Keratinocyte (primary cell): ENCODE data around the gene MYRIP. TPM values are rescaled to one million over a fixed set of nuclear protein-coding genes. Genes with fewer than 3 reads are reported as not detected.

Experiments used
- DNase-seq: peaks from one replicate; pipeline ENCODE4 v3.0.0-alpha.2; 2011; ENCODE audit warnings: low read depth, missing footprints, low spot score
- FAIRE-seq: peaks from 2 replicates; lab custom pipeline; 2011; peaks lifted over from hg19 to GRCh38; lab: Jason Lieb, UNC
- H2AFZ ChIP-seq: 2 replicates; pipeline ENCODE4 v1.6.0; 2012; ENCODE audit warnings: low read length, control low read depth, inconsistent platforms; ENCODE audit not compliant: control insufficient read depth
- H3K27ac ChIP-seq: 2 replicates; pipeline ENCODE4 v1.5.1; 2011; ENCODE audit warnings: low read length; ENCODE audit not compliant: control insufficient read depth, insufficient read depth
- H3K27me3 ChIP-seq: 3 replicates; pipeline ENCODE4 v1.6.0; 2011; ENCODE audit warnings: low read length; ENCODE audit not compliant: control insufficient read depth, insufficient read depth; ENCODE audit errors: extremely low read depth
- H3K36me3 ChIP-seq, 2 experiments: 2 replicates in 1 of 2; 3 replicates in 1 of 2; pipeline ENCODE4 v1.5.1; 2011; ENCODE audit warnings: low read length in 2 of 2, mild to moderate bottlenecking in 1 of 2; ENCODE audit not compliant: control insufficient read depth in 2 of 2, insufficient read depth in 2 of 2; ENCODE audit errors: extremely low read depth in 1 of 2
- H3K4me1 ChIP-seq: 3 replicates; pipeline ENCODE4 v1.5.1; 2011; ENCODE audit warnings: low read length; ENCODE audit not compliant: control insufficient read depth, insufficient read depth; ENCODE audit errors: extremely low read depth
- H3K4me2 ChIP-seq: 3 replicates; pipeline ENCODE4 v1.6.0; 2011; ENCODE audit warnings: low read depth, low read length; ENCODE audit not compliant: control insufficient read depth, insufficient read depth; ENCODE audit errors: extremely low read depth
- H3K4me3 ChIP-seq, 3 experiments: fragments of 200-600 bp in 1 of 3; sonication (generic) in 1 of 3; 2 replicates in 2 of 3; 3 replicates in 1 of 3; pipeline ENCODE4 v1.5.1; 2011 to 2016; ENCODE audit warnings: low read length in 3 of 3, mild to moderate bottlenecking in 3 of 3, control low read depth in 2 of 3, inconsistent platforms in 1 of 3, low read depth in 1 of 3, mixed read lengths in 1 of 3, mixed run types in 1 of 3, moderate library complexity in 1 of 3; ENCODE audit not compliant: control insufficient read depth in 2 of 3, insufficient read depth in 2 of 3; ENCODE audit errors: extremely low read depth in 1 of 3
- H3K79me2 ChIP-seq: 2 replicates; pipeline ENCODE4 v1.6.0; 2012; ENCODE audit warnings: low read length; ENCODE audit not compliant: control insufficient read depth, insufficient read depth
- H3K9ac ChIP-seq: 3 replicates; pipeline ENCODE4 v1.6.0; 2011; ENCODE audit warnings: low read length; ENCODE audit not compliant: control insufficient read depth, insufficient read depth; ENCODE audit errors: extremely low read depth
- H3K9me1 ChIP-seq: 3 replicates; pipeline ENCODE4 v1.6.0; 2011; ENCODE audit warnings: low read length; ENCODE audit not compliant: control insufficient read depth, insufficient read depth; ENCODE audit errors: extremely low read depth
- H3K9me3 ChIP-seq: 2 replicates; pipeline ENCODE4 v1.5.1; 2012; ENCODE audit warnings: low read depth, low read length; ENCODE audit not compliant: control insufficient read depth
- H4K20me1 ChIP-seq: 3 replicates; pipeline ENCODE4 v1.6.0; 2011; ENCODE audit warnings: low read length; ENCODE audit not compliant: control insufficient read depth, insufficient read depth; ENCODE audit errors: extremely low read depth
- CTCF ChIP-seq, 3 experiments: IDR thresholded peaks in 1 of 3; conservative IDR thresholded peaks in 1 of 3; optimal IDR thresholded peaks in 1 of 3; 2 replicates in 2 of 3; 3 replicates in 1 of 3; pipeline versions ENCODE3 to v1.5.1; 2011; ENCODE audit warnings: low read length in 3 of 3, mild to moderate bottlenecking in 3 of 3, moderate library complexity in 2 of 3, control low read depth in 1 of 3, inconsistent platforms in 1 of 3; ENCODE audit not compliant: insufficient read depth in 2 of 3; ENCODE audit errors: extremely low read depth in 1 of 3
- EZH2 ChIP-seq: IDR thresholded peaks from one replicate; pipeline ENCODE4 v1.6.1; 2012; ENCODE audit warnings: inconsistent platforms, mild to moderate bottlenecking, low read length, moderate library complexity
- dilution Hi-C: fragments of 300-500 bp; cut with MboI; formaldehyde crosslinking; loops from one replicate; pipeline ENCODE4 v1.7.0; 2020; ENCODE audit warnings: low sequenced_read_pairs; ENCODE audit not compliant: extremely low pct_ligation_motif_present
- polyA plus RNA-seq, 5 experiments: library from polyadenylated mRNA; depleted of rRNA in 3 of 5; stranded (reverse) in 3 of 5; stranded (forward) in 1 of 5; unstranded in 1 of 5; fragments of >200 nt; gene quantifications; 1 replicate in 1 of 5; 2 replicates in 3 of 5; 3 replicates in 1 of 5; pipeline versions ENCODE4 v1.2.1 to v1.2.3, GENCODE V29; 2011 to 2012; ENCODE audit warnings: missing spikeins in 2 of 5, low read depth in 1 of 5, low replicate concordance in 1 of 5

Gene MYRIP
- polyA plus RNA-seq, 1 donor (not counting 4 experiments of a cell fraction or from before 2014, with no cell fraction given) = 0.01 TPM

GRCh38 chr3:39762537-39763070 lies 46.8 kb upstream of the MYRIP start:
- no peak overlapping the region for H3K4me2 ChIP-seq
- no peak for FAIRE-seq

GRCh38 chr3:39763390-39763789 lies 46.0 kb upstream of the MYRIP start:
- no peaks in the 10 kb centered on the region for H3K79me2 ChIP-seq
- H3K4me3 ChIP-seq = no peak overlapping the region
- H3K36me3 ChIP-seq = no peaks in the 10 kb centered on the region
- no peak for TF ChIP-seq EZH2
- no peak for TF ChIP-seq CTCF (optimal IDR thresholded peaks at IDR 0.05 in 1 of 3, IDR thresholded peaks at IDR 0.05 in 1 of 3, conservative IDR thresholded peaks at IDR 0.05 in 1 of 3; ENCODE audit: extremely low read depth in 1 of 3, insufficient read depth in 2 of 3, low read length in 3 of 3)
- DNase-seq = no peak
- dilution Hi-C loops = no loop called here
- H2AFZ ChIP-seq = no peak overlapping the region
- no peak overlapping the region for H3K4me2 ChIP-seq
- H3K9ac ChIP-seq = no peak overlapping the region
- no peaks in the 10 kb centered on the region for H3K9me3 ChIP-seq
- no peaks in the 10 kb centered on the region for H3K27me3 ChIP-seq
- H3K4me1 ChIP-seq = no peaks in the 10 kb centered on the region
- H3K9me1 ChIP-seq = no peaks in the 10 kb centered on the region
- no peaks in the 10 kb centered on the region for H4K20me1 ChIP-seq
- H3K27ac ChIP-seq = no peak overlapping the region
- FAIRE-seq = no peak

More at GRCh38 chr3:39762537-39763070, 46.8 kb upstream of the MYRIP start:
- no peaks in the 10 kb centered on the region for H3K79me2 ChIP-seq
- no peaks in the 10 kb centered on the region for H3K27me3 ChIP-seq
- H3K9me1 ChIP-seq = no peaks in the 10 kb centered on the region
- H3K9ac ChIP-seq = no peak overlapping the region
- no peaks in the 10 kb centered on the region for H3K4me1 ChIP-seq
- dilution Hi-C loops = no loop called here
- no peak for DNase-seq
- no peak overlapping the region for H3K27ac ChIP-seq
- no peaks in the 10 kb centered on the region for H3K36me3 ChIP-seq
- TF ChIP-seq CTCF (optimal IDR thresholded peaks at IDR 0.05 in 1 of 3, IDR thresholded peaks at IDR 0.05 in 1 of 3, conservative IDR thresholded peaks at IDR 0.05 in 1 of 3; ENCODE audit: extremely low read depth in 1 of 3, insufficient read depth in 2 of 3, low read length in 3 of 3) = no peak
- no peak for TF ChIP-seq EZH2
- no peaks in the 10 kb centered on the region for H4K20me1 ChIP-seq
- no peak overlapping the region for H3K4me3 ChIP-seq
- no peak overlapping the region for H2AFZ ChIP-seq
- no peaks in the 10 kb centered on the region for H3K9me3 ChIP-seq
